SK-MEL-5 (cell line): ENCODE data around the gene PLCH1. TPM values are rescaled to one million over a fixed set of nuclear protein-coding genes. Genes with fewer than 3 reads are reported as not detected.

ENCODE experiments used
- DNase-seq: peaks from one replicate; pipeline ENCODE4 v3.0.0-alpha.2; 2016; ENCODE audit warnings: low read depth, low spot score
- in situ Hi-C: cut with HindIII; loops from 2 replicates; pipeline ENCODE4 v1.10.0; 2016; ENCODE audit warnings: low sequenced_read_pairs, high pct_unique_total_duplicates, low pct_unique_long_range_greater_than_20kb
- small RNA-seq, 2 experiments: library from RNA; depleted of rRNA; stranded (forward); fragments of <200 nt; gene quantifications; one replicate each; pipeline ENCODE3, GENCODE V24; 2014
- total RNA-seq: library from RNA; depleted of rRNA; stranded (reverse); fragments of >200 nt; shearing (Covaris generic); gene quantifications from 2 replicates; pipeline ENCODE4 v1.2.3, GENCODE V29; 2014; rRNA removed

PLCH1 gene
- total RNA-seq, 1 experiment from 2014 or later: 0.26 TPM

DNA sequence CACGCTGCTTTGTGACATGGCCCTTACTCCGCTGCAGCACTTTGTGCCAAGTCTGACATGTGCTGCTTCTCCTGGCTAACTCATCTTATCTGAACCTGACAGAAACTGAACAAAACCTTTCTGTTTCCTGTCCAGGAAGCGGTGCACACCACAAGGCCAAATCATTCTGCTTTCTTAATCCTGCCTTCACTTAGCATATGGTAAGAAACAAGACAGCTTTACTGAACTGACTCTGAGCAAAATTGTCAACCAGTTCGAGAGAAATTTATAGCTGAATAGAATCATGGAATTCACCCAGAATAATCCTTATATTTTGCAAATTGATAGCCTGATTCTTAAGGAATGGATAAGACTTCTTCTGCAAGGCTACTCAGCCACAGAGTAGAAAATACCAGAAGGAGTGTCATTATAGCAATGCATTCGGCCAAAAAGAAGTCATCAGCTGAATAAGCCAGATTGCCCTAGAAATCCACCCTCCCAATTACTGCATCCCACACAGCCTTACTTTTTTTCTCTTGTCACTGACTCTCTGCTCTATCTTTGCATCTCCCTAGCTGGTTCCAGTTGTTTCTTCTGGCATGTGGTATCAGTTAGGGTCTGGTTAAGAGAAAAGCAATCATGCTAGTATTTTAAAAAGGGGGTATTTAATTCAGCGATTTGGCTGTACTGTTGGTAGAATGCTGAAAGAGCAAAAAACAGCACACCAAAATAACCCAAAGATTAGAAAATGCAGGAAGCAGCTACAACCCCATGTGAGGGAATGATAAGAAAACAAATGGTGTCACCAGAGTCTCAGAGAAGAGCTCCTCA, 409.8 kb downstream of the PLCH1 start:
- in situ Hi-C loops: no loop called here
- DNase-seq: peak; percentile 48

DNA sequence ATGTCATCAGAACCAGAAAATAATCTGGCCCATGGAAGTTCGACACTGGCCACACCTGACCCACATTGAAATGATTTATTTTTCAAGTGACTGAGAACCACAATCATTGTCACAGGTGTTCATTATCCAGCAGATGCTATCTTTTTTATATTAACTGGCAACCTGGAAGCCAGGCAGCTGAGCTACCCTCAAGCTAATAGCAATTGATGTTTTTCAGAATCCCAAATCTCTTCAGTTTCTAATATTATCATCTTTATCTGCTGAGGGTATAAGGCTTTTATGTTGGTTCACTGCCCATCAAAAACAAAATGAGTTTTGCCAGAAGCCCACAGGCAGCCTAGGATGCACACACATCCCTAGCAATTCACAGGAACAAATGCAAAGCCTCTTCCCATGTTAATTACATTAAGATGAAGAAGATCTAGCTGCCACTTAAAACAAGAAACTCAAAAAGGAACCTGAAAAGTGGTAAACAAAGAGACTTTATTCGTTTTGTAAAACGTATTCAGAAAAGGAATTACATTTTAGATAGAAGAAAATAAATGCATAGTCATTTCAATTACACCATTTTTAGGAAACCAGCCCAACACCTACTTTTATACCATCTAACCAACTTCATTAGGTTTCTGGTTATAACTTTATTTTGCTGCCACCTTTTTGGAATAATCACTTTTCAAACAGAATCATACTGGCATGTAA, 410.5 kb downstream of the PLCH1 start:
- DNase-seq: no peak
- in situ Hi-C loops: no loop called here

DNA sequence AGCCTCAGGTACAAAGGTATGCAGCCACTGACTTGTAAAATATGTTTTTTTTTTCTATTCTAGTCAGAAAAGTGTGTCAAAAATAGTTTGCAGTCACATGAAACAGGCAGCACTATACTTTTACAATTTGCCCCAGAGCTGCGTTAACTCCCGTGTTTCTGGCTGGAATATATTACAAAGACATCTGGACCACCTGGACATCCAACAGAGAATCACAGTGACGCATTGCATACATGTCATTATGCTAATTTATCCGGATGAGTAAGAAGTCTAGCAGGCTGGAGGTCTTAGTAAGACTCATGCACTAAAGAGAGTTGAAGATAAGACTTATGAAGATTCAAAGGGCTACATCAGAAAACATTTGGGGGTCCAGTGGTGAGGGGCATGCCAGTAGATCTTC, 412.2 kb downstream of the PLCH1 start:
- in situ Hi-C loops: no loop called here
- DNase-seq: no peak

DNA sequence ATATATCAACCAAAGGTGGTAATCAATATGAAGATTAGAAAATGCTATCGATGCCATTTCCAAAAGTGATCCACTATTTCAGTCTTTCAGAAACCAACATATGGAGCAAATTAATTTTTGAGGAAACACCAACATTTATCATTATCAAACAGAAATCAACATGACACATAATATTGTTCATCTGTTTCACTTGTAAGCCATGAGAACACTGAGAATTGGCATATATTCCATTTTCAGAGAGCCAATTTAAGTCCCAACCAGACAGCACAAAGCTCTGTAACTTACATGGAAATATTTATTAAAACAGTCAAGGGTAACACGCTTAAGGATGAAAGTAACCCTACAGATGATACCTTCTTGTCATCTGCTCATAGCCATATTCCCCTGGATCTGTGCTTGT, 413.8 kb downstream of the PLCH1 start:
- DNase-seq: no peak
- in situ Hi-C loops: no loop called here

DNA sequence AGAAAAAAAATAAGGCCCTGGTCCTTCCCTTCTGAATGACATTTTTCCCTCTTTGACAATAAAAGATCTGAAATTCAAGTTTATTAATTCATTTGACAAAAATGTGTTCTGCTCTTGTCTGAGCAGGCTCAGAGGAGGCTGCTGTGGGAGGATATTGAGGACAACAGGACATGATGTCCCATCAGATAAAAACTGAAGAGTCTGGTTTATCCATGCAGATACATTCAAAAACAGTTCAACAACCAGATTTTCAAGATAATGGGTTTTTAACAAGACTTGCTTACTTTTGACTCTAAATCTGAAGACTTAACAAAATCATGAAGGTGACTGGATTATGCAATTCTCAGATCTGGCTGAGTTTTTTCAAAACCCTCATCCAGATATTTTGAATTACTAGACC, 414.5 kb downstream of the PLCH1 start:
- in situ Hi-C loops: no loop called here

DNA sequence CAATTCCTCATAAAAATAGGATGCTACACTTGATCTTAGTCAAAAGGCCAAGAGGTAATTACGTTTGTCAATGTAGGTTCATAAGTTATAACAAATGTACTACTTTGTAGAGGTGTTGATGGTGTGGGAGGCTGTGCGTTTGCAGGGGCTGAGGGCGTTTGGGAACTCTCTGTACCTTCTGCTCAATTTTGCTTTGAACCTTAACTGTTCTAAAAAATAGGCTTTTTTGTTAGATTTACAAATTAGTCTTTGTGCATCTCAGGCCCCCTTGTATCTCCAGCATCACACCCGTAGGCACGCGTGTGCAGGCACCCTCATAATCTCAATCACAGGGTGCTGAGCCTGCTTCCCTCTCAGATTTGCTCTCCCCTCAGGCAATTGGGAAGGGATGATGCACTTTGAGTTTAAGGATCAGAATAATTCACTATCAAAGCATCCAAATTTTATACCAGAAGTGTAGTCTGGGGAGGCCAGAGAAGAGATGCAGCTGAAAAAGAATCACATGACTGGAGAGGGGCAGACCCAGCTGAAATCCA, 415.3 kb downstream of the PLCH1 start:
- DNase-seq: no peak
- in situ Hi-C loops: no loop called here

More for the DNA sequence above, 414.5 kb downstream of the PLCH1 start:
- no peak for DNase-seq

DNA sequence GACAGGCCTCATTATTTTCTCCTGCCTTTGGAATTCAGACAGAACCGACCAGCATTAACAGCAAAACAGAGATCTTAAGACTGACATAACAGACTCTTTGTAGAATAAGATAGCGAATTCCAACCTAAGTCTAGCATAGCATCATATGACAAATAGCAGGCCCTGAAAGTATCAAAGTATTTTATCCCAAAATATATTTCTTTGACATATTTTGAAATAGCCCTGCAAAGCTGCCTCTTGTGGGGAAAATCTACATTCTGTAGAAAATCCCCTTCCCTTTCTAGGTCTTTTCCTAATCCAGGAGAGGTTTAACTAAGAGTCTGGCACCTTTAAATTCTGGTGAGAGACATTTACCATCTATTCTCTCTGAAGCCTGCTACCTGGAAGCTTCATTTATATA, 417.0 kb downstream of the PLCH1 start:
- DNase-seq: no peak
- in situ Hi-C loops: no loop called here

DNA sequence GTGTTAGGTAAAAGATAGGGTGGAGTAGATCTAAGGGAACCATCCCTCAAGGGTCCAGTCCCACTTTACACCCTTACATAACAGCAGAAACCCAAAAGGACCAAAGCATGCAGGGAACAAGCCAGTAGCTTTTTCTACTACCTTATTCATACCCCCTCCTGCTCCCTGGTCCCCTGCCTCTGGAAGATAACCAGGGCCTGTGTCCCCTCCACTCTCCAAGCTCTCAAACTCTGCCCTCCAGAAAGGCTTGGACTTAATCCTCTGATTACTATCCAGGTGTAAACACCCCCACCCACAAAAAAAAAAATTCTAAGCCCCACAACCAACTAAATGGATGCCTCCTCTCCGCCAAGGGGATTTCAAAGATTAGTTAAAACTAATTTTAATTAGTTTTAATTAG, 417.4 kb downstream of the PLCH1 start:
- in situ Hi-C loops: no loop called here

DNA sequence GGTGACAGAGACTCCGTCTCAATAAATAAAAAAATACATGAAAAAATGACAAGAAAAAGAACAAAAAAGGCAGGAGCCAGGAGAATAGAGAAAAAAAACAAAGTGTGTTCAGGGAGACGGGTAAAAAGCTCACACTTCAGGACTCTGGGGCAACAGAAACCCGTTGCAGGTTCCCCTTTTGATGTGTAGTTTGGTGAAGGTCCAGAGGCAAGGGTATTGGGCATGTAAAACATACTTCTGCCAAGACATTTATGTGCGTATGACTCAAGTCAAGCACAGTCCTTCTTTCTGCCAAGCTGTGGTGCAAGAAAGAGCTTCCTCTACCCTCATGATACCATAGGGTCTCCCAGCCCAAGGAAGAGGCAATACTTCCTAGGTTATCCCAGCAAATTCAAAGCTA, 418.0 kb downstream of the PLCH1 start:
- DNase-seq: no peak
- in situ Hi-C loops: no loop called here

More for the DNA sequence above, 417.4 kb downstream of the PLCH1 start:
- DNase-seq: no peak

DNA sequence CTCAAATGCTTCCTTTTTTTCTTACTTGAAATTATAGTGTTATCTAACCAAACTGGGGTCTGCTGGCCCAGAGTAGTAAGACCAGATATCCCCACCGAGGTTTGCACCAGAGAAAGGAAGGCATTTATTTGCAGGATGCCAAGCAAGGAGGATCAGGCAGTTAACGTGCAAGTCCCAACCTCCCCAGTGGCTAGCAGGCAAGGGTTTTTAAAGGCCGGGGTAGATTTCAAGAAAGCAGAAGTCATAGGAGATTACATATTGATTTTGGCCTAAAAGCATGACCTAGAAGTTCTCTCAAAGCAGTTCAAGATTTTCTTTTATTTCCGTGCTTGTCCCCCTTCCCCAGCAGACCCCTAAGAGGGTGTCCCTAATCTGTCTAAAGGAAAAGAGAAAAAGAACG, 418.6 kb downstream of the PLCH1 start:
- in situ Hi-C loops: no loop called here
- DNase-seq: no peak

Small RNA genes within 50 kb of the gene (small RNA-seq; reads per million reads assigned to genes)
- gene AC108729.3: 0 reads per million in 2 experiments
- gene RN7SL715P: 0 to 0.05 reads per million in 2 experiments

Other genes starting within 250 kb of the PLCH1 start
- gene C3orf33, start 61.2 kb upstream of the PLCH1 start, total RNA-seq: 12.8 and 15.1 TPM in 2 replicates
- gene SLC33A1, start 109.4 kb upstream of the PLCH1 start, total RNA-seq: 60.9 and 66.0 TPM in 2 replicates
- 49.6 and 50.5 TPM in 2 replicates for gene GMPS, start 125.6 kb upstream of the PLCH1 start, total RNA-seq